ENCODE data around the gene RFX6. TPM values are rescaled to one million over a fixed set of nuclear protein-coding genes. Genes with fewer than 3 reads are reported as not detected.

The RFX6 gene
- total and polyA plus RNA-seq, 4 donors, result not detected

GRCh38 chr6:116858060-116858459 is 19.0 kb upstream of the RFX6 start:
- H3K36me3 ChIP-seq (ENCODE audit: control insufficient read depth in 4 of 4, insufficient read depth in 3 of 4, low read depth in 1 of 4, low read length in 3 of 4), result no peaks in the 10 kb centered on the region

GRCh38 chr6:116859264-116859663 is 17.8 kb upstream of the RFX6 start:
- Histone ChIP-seq H3K27me3 (ENCODE audit: control insufficient read depth in 4 of 4, insufficient read depth in 4 of 4, low read length in 3 of 4) (no peaks in the 10 kb centered on the region), H3K9me3 (ENCODE audit: control insufficient read depth in 4 of 4, low read length in 3 of 4) (peaks cover 0 to 2% (median 0%) of the 10 kb centered on the region in 4 donors), H3K9ac (ENCODE audit: low read depth in 1 of 2, low read length in 2 of 2) (no peak overlapping the region), H3K4me3 (ENCODE audit: low read depth in 1 of 3, low read length in 3 of 3) (no peak overlapping the region), H3K4me1 (ENCODE audit: control insufficient read depth in 4 of 4, insufficient read depth in 4 of 4, low read length in 3 of 4) (no peaks in the 10 kb centered on the region), H3K36me3 (ENCODE audit: control insufficient read depth in 4 of 4, insufficient read depth in 3 of 4, low read depth in 1 of 4, low read length in 3 of 4) (no peaks in the 10 kb centered on the region), H3K27ac (ENCODE audit: low read depth in 1 of 2, low read length in 2 of 2) (no peak overlapping the region)
- DNase-seq (ENCODE audit: low spot score), result no peak
- TF ChIP-seq TAF1 (conservative IDR thresholded peaks at IDR 0.05) (no peak), YY1 (IDR thresholded peaks at IDR 0.05) (no peak), NR2F2 (IDR thresholded peaks at IDR 0.05) (no peak), FOXA1 (IDR thresholded peaks at IDR 0.05) (no peak), SP1 (IDR thresholded peaks at IDR 0.05) (no peak), ZBTB33 (IDR thresholded peaks at IDR 0.05) (no peak), MAX (IDR thresholded peaks at IDR 0.05) (no peak), EGR1 (IDR thresholded peaks at IDR 0.05; ENCODE audit: low read depth in 2 of 2) (no peak), RXRA (IDR thresholded peaks at IDR 0.05) (no peak), CTCF (IDR thresholded peaks at IDR 0.05; ENCODE audit: low read depth, low read length, missing input control) (no peak)

More at GRCh38 chr6:116858060-116858459, 19.0 kb upstream of the RFX6 start:
- TF ChIP-seq REST (IDR thresholded peaks at IDR 0.05) (no peak), SP1 (IDR thresholded peaks at IDR 0.05) (no peak), MAX (IDR thresholded peaks at IDR 0.05) (no peak), GABPA (IDR thresholded peaks at IDR 0.05 in 1 of 2, conservative IDR thresholded peaks at IDR 0.05 in 1 of 2) (no peak), NR2F2 (IDR thresholded peaks at IDR 0.05) (no peak), FOXA2 (IDR thresholded peaks at IDR 0.05) (no peak), HNF4G (IDR thresholded peaks at IDR 0.05) (no peak), YY1 (IDR thresholded peaks at IDR 0.05) (no peak), ATF3 (IDR thresholded peaks at IDR 0.05) (no peak), CTCF (IDR thresholded peaks at IDR 0.05; ENCODE audit: low read depth, low read length, missing input control) (no peak)
- peaks cover 0 to 2% (median 0%) of the 10 kb centered on the region in 4 donors for H3K9me3 ChIP-seq (ENCODE audit: control insufficient read depth in 4 of 4, low read length in 3 of 4)
- no peaks in the 10 kb centered on the region for H3K27me3 ChIP-seq (ENCODE audit: control insufficient read depth in 4 of 4, insufficient read depth in 4 of 4, low read length in 3 of 4)
- no peak for DNase-seq (ENCODE audit: low spot score)
- no peak overlapping the region for H3K4me3 ChIP-seq (ENCODE audit: low read depth in 1 of 3, low read length in 3 of 3)
- no peak overlapping the region for H3K9ac ChIP-seq (ENCODE audit: low read depth in 1 of 2, low read length in 2 of 2)
- no peak overlapping the region for H3K27ac ChIP-seq (ENCODE audit: low read depth in 1 of 2, low read length in 2 of 2)
- H3K4me1 ChIP-seq (ENCODE audit: control insufficient read depth in 4 of 4, insufficient read depth in 4 of 4, low read length in 3 of 4), result no peaks in the 10 kb centered on the region
